H9 (cell line): ENCODE data around the gene NT5DC4. TPM values are rescaled to one million over a fixed set of nuclear protein-coding genes. Genes with fewer than 3 reads are reported as not detected.

Source experiments
- DNase-seq: peaks from one replicate; pipeline ENCODE4 v3.0.0-alpha.2; 2017
- H2AFZ ChIP-seq: one replicate; pipeline ENCODE4 v1.6.1; 2013; ENCODE audit warnings: mild to moderate bottlenecking, low read length, control low read depth, moderate library complexity
- H2AK5ac ChIP-seq: 2 replicates; pipeline ENCODE4 v1.6.1; 2013; ENCODE audit warnings: low read length, control low read depth, mixed read lengths; ENCODE audit not compliant: insufficient read length
- H2BK120ac ChIP-seq: one replicate; pipeline ENCODE4 v1.6.1; 2013; ENCODE audit warnings: low read depth, mild to moderate bottlenecking, low read length, control low read depth, inconsistent platforms; ENCODE audit not compliant: poor library complexity, severe bottlenecking
- H2BK12ac ChIP-seq: 2 replicates; pipeline ENCODE4 v1.6.1; 2013; ENCODE audit warnings: low read length, control low read depth, mixed read lengths, low read depth; ENCODE audit not compliant: insufficient read length
- H2BK15ac ChIP-seq: 2 replicates; pipeline ENCODE4 v1.6.1; 2013; ENCODE audit warnings: low read depth, low read length, control low read depth
- H2BK20ac ChIP-seq: one replicate; pipeline ENCODE4 v1.6.1; 2013; ENCODE audit warnings: low read depth, mild to moderate bottlenecking, low read length, control low read depth, inconsistent platforms; ENCODE audit not compliant: poor library complexity, severe bottlenecking
- H2BK5ac ChIP-seq: 2 replicates; pipeline ENCODE4 v1.6.1; 2013; ENCODE audit warnings: low read length, control low read depth, mixed read lengths; ENCODE audit not compliant: insufficient read length
- H3K14ac ChIP-seq: 2 replicates; pipeline ENCODE4 v1.6.1; 2013; ENCODE audit warnings: low read length, control low read depth; ENCODE audit not compliant: insufficient read depth
- H3K18ac ChIP-seq: 2 replicates; pipeline ENCODE4 v1.6.1; 2013; ENCODE audit warnings: low read depth, mild to moderate bottlenecking, mixed read lengths, low read length, control low read depth; ENCODE audit not compliant: insufficient read length
- H3K23ac ChIP-seq: 2 replicates; pipeline ENCODE4 v1.6.1; 2013; ENCODE audit warnings: low read length, control low read depth, mixed read lengths, low read depth; ENCODE audit not compliant: insufficient read length
- H3K23me2 ChIP-seq: 2 replicates; pipeline ENCODE4 v1.6.1; 2013; ENCODE audit warnings: low read depth, mild to moderate bottlenecking, mixed read lengths, low read length, control low read depth; ENCODE audit not compliant: insufficient read length, poor library complexity, severe bottlenecking
- H3K27ac ChIP-seq: 2 replicates; pipeline ENCODE4 v1.5.1; 2013; ENCODE audit warnings: low read length, control low read depth, mixed read lengths, low read depth; ENCODE audit not compliant: insufficient read length
- H3K27me3 ChIP-seq: 2 replicates; pipeline ENCODE4 v1.6.1; 2013; ENCODE audit warnings: low read length, control low read depth, inconsistent platforms; ENCODE audit not compliant: insufficient read depth
- H3K4ac ChIP-seq: 2 replicates; pipeline ENCODE4 v1.6.1; 2013; ENCODE audit warnings: low read depth, mild to moderate bottlenecking, control low read depth, inconsistent platforms, low read length, moderate library complexity
- H3K4me1 ChIP-seq: 2 replicates; pipeline ENCODE4 v1.6.1; 2013; ENCODE audit warnings: low read length, control low read depth, inconsistent platforms; ENCODE audit not compliant: insufficient read depth
- H3K4me2 ChIP-seq: 2 replicates; pipeline ENCODE4 v1.6.1; 2013; ENCODE audit warnings: low read length, control low read depth, mixed read lengths; ENCODE audit not compliant: insufficient read length, insufficient read depth
- H3K56ac ChIP-seq: 2 replicates; pipeline ENCODE4 v1.6.1; 2013; ENCODE audit warnings: low read depth, mild to moderate bottlenecking, mixed read lengths, low read length, control low read depth; ENCODE audit not compliant: insufficient read length
- H3K79me1 ChIP-seq: 2 replicates; pipeline ENCODE4 v1.6.1; 2013; ENCODE audit warnings: low read depth, mild to moderate bottlenecking, moderate library complexity, low read length, control low read depth, inconsistent platforms; ENCODE audit not compliant: insufficient read depth, poor library complexity, severe bottlenecking
- H3K79me2 ChIP-seq: 2 replicates; pipeline ENCODE4 v1.6.1; 2013; ENCODE audit warnings: low read length, control low read depth, inconsistent platforms; ENCODE audit not compliant: insufficient read depth
- H3K9ac ChIP-seq: 2 replicates; pipeline ENCODE4 v1.6.1; 2013; ENCODE audit warnings: low read length, control low read depth, mixed read lengths; ENCODE audit not compliant: insufficient read length; ENCODE audit errors: extremely low read depth
- H3K9me3 ChIP-seq: one replicate; pipeline ENCODE4 v1.6.1; 2013; ENCODE audit warnings: low read depth, low read length, inconsistent platforms; ENCODE audit not compliant: control insufficient read depth
- H3T11ph ChIP-seq: one replicate; pipeline ENCODE4 v1.6.1; 2013; ENCODE audit warnings: mild to moderate bottlenecking, low read length, control low read depth, inconsistent platforms
- H4K20me1 ChIP-seq: one replicate; pipeline ENCODE4 v1.6.1; 2013; ENCODE audit not compliant: control insufficient read depth, insufficient read length, insufficient read depth
- H4K5ac ChIP-seq: 2 replicates; pipeline ENCODE4 v1.6.1; 2013; ENCODE audit warnings: low read depth, mild to moderate bottlenecking, mixed read lengths, low read length, control low read depth; ENCODE audit not compliant: insufficient read length
- H4K8ac ChIP-seq: replicated peaks from 2 replicates; pipeline ENCODE4 v1.6.1; 2013; ENCODE audit warnings: low read length, control low read depth, mixed read lengths, low read depth; ENCODE audit not compliant: insufficient read length
- H4K91ac ChIP-seq: 2 replicates; pipeline ENCODE4 v1.6.1; 2013; ENCODE audit warnings: low read depth, mild to moderate bottlenecking, moderate library complexity, mixed read lengths, low read length, control low read depth; ENCODE audit not compliant: insufficient read length
- H3K27ac Mint-ChIP-seq, 3 experiments: 2 replicates in 2 of 3; 3 replicates in 1 of 3; pipeline ENCODE4 v1.8.0; 2020 to 2021; ENCODE audit warnings: mixed read lengths in 3 of 3, mild to moderate bottlenecking in 1 of 3, moderate library complexity in 1 of 3
- H3K27me3 Mint-ChIP-seq: 2 replicates; pipeline ENCODE4 v1.8.0; 2021; ENCODE audit warnings: low read depth, mild to moderate bottlenecking, moderate library complexity, mixed read lengths
- H3K36me3 Mint-ChIP-seq, 3 experiments: 2 replicates in 2 of 3; 3 replicates in 1 of 3; pipeline ENCODE4 v1.8.0; 2020 to 2021; ENCODE audit warnings: low read depth in 3 of 3, mixed read lengths in 3 of 3; ENCODE audit not compliant: insufficient read depth in 1 of 3
- H3K4me1 Mint-ChIP-seq, 2 experiments: 2 replicates each; pipeline ENCODE4 v1.8.0; 2020; ENCODE audit warnings: mixed read lengths in 2 of 2
- H3K4me3 Mint-ChIP-seq, 2 experiments: 2 replicates in 1 of 2; 3 replicates in 1 of 2; pipeline ENCODE4 v1.8.0; 2020 to 2021; ENCODE audit warnings: mild to moderate bottlenecking in 2 of 2, mixed read lengths in 2 of 2, moderate library complexity in 1 of 2
- H3K9me3 Mint-ChIP-seq, 2 experiments: 2 replicates in 1 of 2; 3 replicates in 1 of 2; pipeline ENCODE4 v1.8.0; 2020; ENCODE audit warnings: mild to moderate bottlenecking in 2 of 2, mixed read lengths in 2 of 2, moderate library complexity in 1 of 2
- WGBS: extraction: QIAGEN DNeasy Blood & Tissue Kit; methylation state at CpG from one replicate; pipeline ENCODE4 v1.1.7; 2013; ENCODE audit warnings: missing lambda C conversion rate, low lambda C conversion rate, mixed read lengths; ENCODE audit not compliant: insufficient read length; ENCODE audit errors: extremely low coverage; 5-methylcytosine and 5-hydroxymethylcytosine counted together
- total RNA-seq: library from RNA; stranded (reverse); gene quantifications from 2 replicates; pipeline ENCODE4 v1.2.1, GENCODE V29; 2021
- TF ChIP-seq, protein P1 (sequence below): fragments of 200-600 bp; sonication (generic); conservative IDR thresholded peaks from 3 replicates; pipeline ENCODE4 v1.8.0; 2021; ENCODE audit warnings: antibody characterized with exemption, mild to moderate bottlenecking

Gene NT5DC4
- total RNA-seq, 1 experiment from 2014 or later: not detected

- H2BK15ac ChIP-seq: no peak overlapping the region
- H3K79me2 ChIP-seq: no peaks in the 10 kb centered on the region
- H2AFZ ChIP-seq: peak overlapping the region; percentile 50
- no peaks in the 10 kb centered on the region for H3K27me3 ChIP-seq
- no peak overlapping the region for H4K5ac ChIP-seq
- H2AK5ac ChIP-seq: no peak overlapping the region
- Mint-ChIP-seq H3K36me3 (no peaks in the 10 kb centered on the region; a peak in 1 of 7 replicates), H3K9me3 (no peaks in the 10 kb centered on the region), H3K27ac (no peak overlapping the region), H3K4me1 (peaks cover 6 to 10% of the 10 kb centered on the region in 2 experiments; a peak in 2 of 4 replicates), H3K4me3 (no peak overlapping the region), H3K27me3 (no peaks in the 10 kb centered on the region)
- no peaks in the 10 kb centered on the region for H3K23me2 ChIP-seq
- no peaks in the 10 kb centered on the region for H3K4me1 ChIP-seq
- no peaks in the 10 kb centered on the region for H4K20me1 ChIP-seq
- no peaks in the 10 kb centered on the region for H3K79me1 ChIP-seq
- H3K4me2 ChIP-seq: no peak overlapping the region
- H3K18ac ChIP-seq: peak overlapping the region; percentile 15
- H3K14ac ChIP-seq: peak overlapping the region; percentile 66; the same call in 1 of the 2 replicates
- peak; percentile 95 for DNase-seq
- H3K4ac ChIP-seq: no peak overlapping the region
- H3T11ph ChIP-seq: no peak overlapping the region
- TF ChIP-seq, protein P1, sequence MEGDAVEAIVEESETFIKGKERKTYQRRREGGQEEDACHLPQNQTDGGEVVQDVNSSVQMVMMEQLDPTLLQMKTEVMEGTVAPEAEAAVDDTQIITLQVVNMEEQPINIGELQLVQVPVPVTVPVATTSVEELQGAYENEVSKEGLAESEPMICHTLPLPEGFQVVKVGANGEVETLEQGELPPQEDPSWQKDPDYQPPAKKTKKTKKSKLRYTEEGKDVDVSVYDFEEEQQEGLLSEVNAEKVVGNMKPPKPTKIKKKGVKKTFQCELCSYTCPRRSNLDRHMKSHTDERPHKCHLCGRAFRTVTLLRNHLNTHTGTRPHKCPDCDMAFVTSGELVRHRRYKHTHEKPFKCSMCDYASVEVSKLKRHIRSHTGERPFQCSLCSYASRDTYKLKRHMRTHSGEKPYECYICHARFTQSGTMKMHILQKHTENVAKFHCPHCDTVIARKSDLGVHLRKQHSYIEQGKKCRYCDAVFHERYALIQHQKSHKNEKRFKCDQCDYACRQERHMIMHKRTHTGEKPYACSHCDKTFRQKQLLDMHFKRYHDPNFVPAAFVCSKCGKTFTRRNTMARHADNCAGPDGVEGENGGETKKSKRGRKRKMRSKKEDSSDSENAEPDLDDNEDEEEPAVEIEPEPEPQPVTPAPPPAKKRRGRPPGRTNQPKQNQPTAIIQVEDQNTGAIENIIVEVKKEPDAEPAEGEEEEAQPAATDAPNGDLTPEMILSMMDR: peak; percentile 98
- no peak overlapping the region for H2BK120ac ChIP-seq
- no CpG with 5 or more reads among the region's 19 CpGs for WGBS
- no peak overlapping the region for H2BK20ac ChIP-seq
- no peak overlapping the region for H4K91ac ChIP-seq
- H3K9ac ChIP-seq: no peak overlapping the region
- no peak overlapping the region for H3K23ac ChIP-seq
- no peaks in the 10 kb centered on the region for H3K9me3 ChIP-seq
- no peak overlapping the region for H3K27ac ChIP-seq
- no peak overlapping the region for H3K56ac ChIP-seq
- no peak overlapping the region for H2BK5ac ChIP-seq
- H4K8ac ChIP-seq: no peak overlapping the region
- no peak overlapping the region for H2BK12ac ChIP-seq
Observed at GRCh38 chr2:112726487-112727190, 5.8 kb downstream of the NT5DC4 start.
